Keratinocyte (primary cell): ENCODE data around the gene UBQLN4.

Experiments
- EZH2 ChIP-seq: IDR thresholded peaks from one replicate; pipeline ENCODE4 v1.6.1; 2012; ENCODE audit warnings: inconsistent platforms, mild to moderate bottlenecking, low read length, moderate library complexity
- TF ChIP-seq, protein P1 (sequence below), 3 experiments: IDR thresholded peaks in 1 of 3; conservative IDR thresholded peaks in 1 of 3; optimal IDR thresholded peaks in 1 of 3; 2 replicates in 2 of 3; 3 replicates in 1 of 3; pipeline versions ENCODE3 to v1.5.1; 2011; ENCODE audit warnings: low read length in 3 of 3, mild to moderate bottlenecking in 3 of 3, moderate library complexity in 2 of 3, control low read depth in 1 of 3, inconsistent platforms in 1 of 3; ENCODE audit not compliant: insufficient read depth in 2 of 3; ENCODE audit errors: extremely low read depth in 1 of 3

DNA sequence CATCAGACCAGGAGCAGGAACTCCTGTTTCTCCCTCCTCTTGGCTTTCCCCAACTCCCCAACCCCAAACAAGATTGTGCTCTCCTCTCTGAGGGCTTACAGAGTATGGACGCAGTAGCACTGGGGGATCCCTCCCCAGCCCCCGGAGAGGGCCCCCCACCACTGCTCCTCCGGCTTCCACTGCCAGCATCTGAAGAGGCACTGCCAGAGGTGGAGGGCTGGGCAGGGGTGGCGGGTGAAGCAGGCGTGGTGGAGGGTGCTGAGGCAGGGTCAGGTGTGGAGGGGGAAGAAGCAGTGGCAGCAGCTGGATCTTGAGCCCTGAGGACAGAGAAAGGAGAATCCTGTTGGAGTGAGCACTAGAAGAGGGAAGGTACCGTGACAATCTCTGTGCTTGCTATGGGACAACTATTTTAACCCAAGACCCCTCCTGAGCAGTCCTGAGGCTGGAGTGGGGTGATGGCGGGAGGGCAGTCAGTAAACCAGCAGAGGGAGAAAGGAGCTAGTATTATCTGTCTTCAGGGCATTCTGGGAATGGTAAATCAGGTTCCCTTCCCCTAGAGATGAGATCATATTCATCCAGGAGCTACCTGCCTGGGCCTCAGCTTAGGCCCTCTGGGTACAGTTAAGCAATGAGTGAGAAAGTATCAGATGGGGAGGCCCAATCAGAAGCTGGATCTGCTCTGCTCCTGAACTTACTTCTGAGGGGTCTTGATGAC is 2.4 kb downstream of the UBQLN4 start:
- TF ChIP-seq, protein P1, sequence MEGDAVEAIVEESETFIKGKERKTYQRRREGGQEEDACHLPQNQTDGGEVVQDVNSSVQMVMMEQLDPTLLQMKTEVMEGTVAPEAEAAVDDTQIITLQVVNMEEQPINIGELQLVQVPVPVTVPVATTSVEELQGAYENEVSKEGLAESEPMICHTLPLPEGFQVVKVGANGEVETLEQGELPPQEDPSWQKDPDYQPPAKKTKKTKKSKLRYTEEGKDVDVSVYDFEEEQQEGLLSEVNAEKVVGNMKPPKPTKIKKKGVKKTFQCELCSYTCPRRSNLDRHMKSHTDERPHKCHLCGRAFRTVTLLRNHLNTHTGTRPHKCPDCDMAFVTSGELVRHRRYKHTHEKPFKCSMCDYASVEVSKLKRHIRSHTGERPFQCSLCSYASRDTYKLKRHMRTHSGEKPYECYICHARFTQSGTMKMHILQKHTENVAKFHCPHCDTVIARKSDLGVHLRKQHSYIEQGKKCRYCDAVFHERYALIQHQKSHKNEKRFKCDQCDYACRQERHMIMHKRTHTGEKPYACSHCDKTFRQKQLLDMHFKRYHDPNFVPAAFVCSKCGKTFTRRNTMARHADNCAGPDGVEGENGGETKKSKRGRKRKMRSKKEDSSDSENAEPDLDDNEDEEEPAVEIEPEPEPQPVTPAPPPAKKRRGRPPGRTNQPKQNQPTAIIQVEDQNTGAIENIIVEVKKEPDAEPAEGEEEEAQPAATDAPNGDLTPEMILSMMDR (optimal IDR thresholded peaks at IDR 0.05 in 1 of 3, IDR thresholded peaks at IDR 0.05 in 1 of 3, conservative IDR thresholded peaks at IDR 0.05 in 1 of 3; ENCODE audit: extremely low read depth in 1 of 3, insufficient read depth in 2 of 3, low read length in 3 of 3): no peak
- no peak for TF ChIP-seq EZH2
